GM12873 (cell line): ENCODE results near the gene SLC5A12.

ENCODE experiments used
- TF ChIP-seq, protein P1 (sequence below): IDR thresholded peaks from 2 replicates; pipeline ENCODE4 v1.5.1; 2012; ENCODE audit warnings: low read depth, mild to moderate bottlenecking, moderate library complexity, low read length, control low read depth; ENCODE audit not compliant: insufficient read depth; ENCODE audit errors: missing control alignments

The SLC5A12 gene, protein sequence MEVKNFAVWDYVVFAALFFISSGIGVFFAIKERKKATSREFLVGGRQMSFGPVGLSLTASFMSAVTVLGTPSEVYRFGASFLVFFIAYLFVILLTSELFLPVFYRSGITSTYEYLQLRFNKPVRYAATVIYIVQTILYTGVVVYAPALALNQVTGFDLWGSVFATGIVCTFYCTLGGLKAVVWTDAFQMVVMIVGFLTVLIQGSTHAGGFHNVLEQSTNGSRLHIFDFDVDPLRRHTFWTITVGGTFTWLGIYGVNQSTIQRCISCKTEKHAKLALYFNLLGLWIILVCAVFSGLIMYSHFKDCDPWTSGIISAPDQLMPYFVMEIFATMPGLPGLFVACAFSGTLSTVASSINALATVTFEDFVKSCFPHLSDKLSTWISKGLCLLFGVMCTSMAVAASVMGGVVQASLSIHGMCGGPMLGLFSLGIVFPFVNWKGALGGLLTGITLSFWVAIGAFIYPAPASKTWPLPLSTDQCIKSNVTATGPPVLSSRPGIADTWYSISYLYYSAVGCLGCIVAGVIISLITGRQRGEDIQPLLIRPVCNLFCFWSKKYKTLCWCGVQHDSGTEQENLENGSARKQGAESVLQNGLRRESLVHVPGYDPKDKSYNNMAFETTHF

DNA sequence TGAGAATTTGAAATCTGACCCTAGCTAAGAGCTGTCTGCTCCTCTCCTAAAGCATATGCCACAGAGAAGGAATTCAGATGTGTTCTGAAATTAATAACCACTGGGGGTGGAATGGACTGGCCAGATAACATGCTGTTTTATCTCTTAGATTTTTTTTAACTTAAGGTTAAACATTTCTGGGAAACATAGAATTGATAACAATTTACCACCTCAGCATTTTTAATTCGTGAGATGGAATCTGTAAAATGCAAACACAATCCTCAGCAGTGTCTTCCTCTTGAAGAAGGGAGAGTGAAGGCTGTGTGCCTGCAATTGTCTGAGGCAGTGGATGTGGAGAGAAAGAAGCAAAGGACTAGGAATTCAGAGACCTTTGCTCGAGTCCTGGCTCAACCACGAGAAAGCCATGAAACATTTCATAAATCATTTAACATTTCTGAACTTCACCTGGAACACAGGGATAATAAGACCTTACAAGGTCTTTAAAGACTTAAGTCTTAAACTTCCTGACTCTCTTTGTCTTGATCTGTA, at the start of gene SLC5A12:
Gene SLC5A12, minus strand, starts transcription at position 113 of the 528 bp plus-strand sequence. CDS start 346 bp downstream, outside the sequence.
- TF ChIP-seq, protein P1, sequence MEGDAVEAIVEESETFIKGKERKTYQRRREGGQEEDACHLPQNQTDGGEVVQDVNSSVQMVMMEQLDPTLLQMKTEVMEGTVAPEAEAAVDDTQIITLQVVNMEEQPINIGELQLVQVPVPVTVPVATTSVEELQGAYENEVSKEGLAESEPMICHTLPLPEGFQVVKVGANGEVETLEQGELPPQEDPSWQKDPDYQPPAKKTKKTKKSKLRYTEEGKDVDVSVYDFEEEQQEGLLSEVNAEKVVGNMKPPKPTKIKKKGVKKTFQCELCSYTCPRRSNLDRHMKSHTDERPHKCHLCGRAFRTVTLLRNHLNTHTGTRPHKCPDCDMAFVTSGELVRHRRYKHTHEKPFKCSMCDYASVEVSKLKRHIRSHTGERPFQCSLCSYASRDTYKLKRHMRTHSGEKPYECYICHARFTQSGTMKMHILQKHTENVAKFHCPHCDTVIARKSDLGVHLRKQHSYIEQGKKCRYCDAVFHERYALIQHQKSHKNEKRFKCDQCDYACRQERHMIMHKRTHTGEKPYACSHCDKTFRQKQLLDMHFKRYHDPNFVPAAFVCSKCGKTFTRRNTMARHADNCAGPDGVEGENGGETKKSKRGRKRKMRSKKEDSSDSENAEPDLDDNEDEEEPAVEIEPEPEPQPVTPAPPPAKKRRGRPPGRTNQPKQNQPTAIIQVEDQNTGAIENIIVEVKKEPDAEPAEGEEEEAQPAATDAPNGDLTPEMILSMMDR = no peak

DNA sequence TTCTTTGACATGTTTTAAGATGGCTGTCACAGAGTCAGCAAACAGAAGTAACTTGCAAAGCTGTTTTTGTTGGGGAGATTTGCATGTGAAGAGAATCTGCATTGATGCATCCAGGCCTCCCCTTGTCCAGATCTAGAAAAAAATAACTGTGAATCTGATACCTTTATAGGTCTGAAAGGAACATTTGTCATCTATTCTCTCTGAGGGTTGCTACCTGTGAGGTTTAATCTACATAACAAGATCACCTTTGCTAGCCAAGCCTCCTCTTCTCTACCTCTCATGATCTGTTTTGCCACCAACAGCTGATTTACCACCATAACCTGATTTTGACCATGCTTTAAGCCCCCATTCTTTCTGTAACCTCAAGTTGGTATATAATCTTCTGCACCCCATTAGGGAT, 47.2 kb upstream of the SLC5A12 start:
- TF ChIP-seq, protein P1 = no peak

DNA sequence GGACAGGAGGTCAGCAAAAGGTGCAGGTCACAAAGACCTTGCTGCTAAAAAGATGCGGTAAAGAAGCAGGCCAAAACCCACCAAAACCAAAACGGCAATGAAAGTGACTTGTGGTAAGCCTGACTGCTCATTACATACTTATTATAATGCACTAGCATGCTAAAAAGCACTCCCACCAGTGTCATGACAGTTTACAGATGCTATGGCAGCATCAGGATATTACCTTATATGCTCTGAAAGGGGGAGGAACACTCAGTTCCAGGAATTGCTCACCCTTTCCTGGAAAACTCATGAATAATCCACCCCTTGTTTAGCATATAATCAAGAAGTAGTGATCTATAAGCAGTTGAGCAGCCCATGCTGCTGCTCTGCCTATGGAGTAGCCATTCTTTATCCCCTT, 45.2 kb upstream of the SLC5A12 start:
- TF ChIP-seq, protein P1 = no peak

DNA sequence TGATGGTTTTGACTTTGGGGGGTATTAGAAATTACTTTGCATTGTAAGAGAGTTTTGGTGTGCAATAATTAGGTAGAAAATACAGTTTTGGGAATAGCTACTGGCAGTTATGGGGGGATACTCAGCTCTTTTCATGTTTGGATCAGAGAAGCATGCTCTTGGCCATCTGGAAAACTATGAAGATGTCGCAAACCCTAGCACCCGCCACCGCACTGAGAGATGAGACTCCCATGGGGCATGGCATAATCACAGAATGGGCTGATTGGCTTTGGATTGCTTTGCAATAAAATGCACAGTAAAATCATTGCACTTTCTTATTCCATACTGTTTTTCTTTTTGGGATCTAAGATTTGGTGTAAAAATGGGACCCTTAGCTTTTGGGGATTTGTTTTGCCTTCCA, 43.5 kb upstream of the SLC5A12 start:
- TF ChIP-seq, protein P1 = no peak

DNA sequence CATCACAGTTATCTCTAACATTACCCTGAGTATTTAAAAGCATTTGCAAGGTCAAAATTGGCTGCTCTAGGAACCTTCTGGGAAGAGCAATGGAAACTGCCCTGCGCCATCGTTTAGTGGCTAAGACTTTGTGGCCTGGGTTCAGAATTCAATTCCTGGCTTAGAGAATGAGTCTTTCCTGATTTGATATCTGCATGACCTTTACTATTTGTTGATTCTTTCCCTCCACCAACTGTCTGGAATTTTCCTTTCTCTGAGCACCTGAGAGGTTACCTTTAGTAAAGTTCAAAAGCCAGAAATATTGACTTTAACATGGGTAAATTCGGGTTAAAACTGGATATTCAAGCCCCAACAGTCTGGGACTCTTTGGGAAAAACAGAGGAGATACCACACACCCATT, 43.0 kb upstream of the SLC5A12 start:
- TF ChIP-seq, protein P1 = no peak

DNA sequence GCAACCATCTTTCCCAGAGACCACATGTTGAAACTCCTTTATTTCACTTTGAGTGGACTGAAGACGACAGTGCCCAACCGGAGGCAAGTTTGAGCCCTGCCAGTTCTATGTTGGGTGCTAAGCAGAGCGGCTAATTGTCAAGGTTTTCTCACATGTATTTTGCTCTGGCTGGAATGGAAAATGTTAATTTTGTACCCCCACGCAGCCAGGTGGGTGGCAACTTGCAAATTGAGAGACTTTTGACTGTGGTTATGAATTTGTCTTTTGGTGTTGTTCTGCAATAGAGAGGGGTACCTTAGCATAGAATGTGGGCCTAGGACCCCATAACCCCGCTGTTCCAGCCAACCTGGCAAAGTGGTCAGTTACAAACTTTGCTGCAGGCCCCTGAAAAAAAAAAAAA, 42.5 kb upstream of the SLC5A12 start:
- TF ChIP-seq, protein P1 = no peak

DNA sequence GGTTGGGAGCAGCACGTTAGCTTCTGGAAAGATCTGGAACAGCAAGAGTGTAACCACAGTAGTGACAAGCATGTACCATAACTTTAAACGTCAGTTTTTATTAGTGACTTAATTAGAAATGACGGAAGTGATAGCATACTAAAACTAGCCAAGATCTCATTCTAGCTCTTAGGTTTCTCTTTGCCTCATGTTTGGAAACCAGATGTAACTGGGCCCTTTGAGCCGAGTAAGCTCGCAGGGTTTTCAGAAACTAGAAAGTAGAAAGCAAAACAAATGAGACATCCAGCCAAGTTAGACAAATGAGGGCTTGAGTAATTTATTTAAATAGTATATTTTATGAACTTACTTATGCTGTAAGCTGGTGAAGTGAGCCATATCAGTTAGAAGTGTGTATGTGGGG, 40.2 kb upstream of the SLC5A12 start:
- TF ChIP-seq, protein P1 = no peak
